ENCODE data around the gene PLXNA3. TPM values are rescaled to one million over a fixed set of nuclear protein-coding genes. Genes with fewer than 3 reads are reported as not detected.

The PLXNA3 gene
- total RNA-seq, 4 donors from 2014 or later: 38.0 to 54.6 (median 48.4) TPM

GRCh38 chrX:154450312-154450711 lies 7.8 kb upstream of the PLXNA3 start:
- no peaks in the 10 kb centered on the region for H3K9me3 ChIP-seq
- peaks cover 0 to 22% (median 0%) of the 10 kb centered on the region in 3 donors for H3K36me3 ChIP-seq
- TF ChIP-seq CTCF (IDR thresholded peaks at IDR 0.05) (no peak), POLR2A (IDR thresholded peaks at IDR 0.05) (no peak)
- H3K27ac ChIP-seq: no peak overlapping the region
- no peaks in the 10 kb centered on the region for H3K27me3 ChIP-seq
- H3K4me3 ChIP-seq: no peak overlapping the region
- H3K4me1 ChIP-seq: peaks cover 0 to under 1% (median 0%) of the 10 kb centered on the region in 4 donors
- DNase-seq: no peak

- no peak overlapping the region for H3K27ac ChIP-seq
- peaks cover 0 to 22% (median 0%) of the 10 kb centered on the region in 3 donors for H3K36me3 ChIP-seq
- no peak overlapping the region for H3K4me3 ChIP-seq
- H3K27me3 ChIP-seq: no peaks in the 10 kb centered on the region
- TF ChIP-seq POLR2A (IDR thresholded peaks at IDR 0.05): no peak
- no peak for TF ChIP-seq CTCF (IDR thresholded peaks at IDR 0.05)
- H3K9me3 ChIP-seq: no peaks in the 10 kb centered on the region
- DNase-seq: no peak
- H3K4me1 ChIP-seq: no peaks in the 10 kb centered on the region
Measured at GRCh38 chrX:154452823-154453222, 5.3 kb upstream of the PLXNA3 start.

- H3K4me3 ChIP-seq: peak overlapping the region; percentile 66 to 72 (median 70)
- peak overlapping the region; percentile 54 to 87 (median 75) for H3K27ac ChIP-seq
- TF ChIP-seq CTCF (IDR thresholded peaks at IDR 0.05): no peak
- TF ChIP-seq POLR2A (IDR thresholded peaks at IDR 0.05): no peak
- H3K4me1 ChIP-seq: peaks cover 0 to 3% (median 2%) of the 10 kb centered on the region in 4 donors
- H3K36me3 ChIP-seq: no peaks in the 10 kb centered on the region
- no peaks in the 10 kb centered on the region for H3K9me3 ChIP-seq
- peak; percentile 67 to 82 (median 70) for DNase-seq
- H3K27me3 ChIP-seq: no peaks in the 10 kb centered on the region
Measured at GRCh38 chrX:154457491-154458115, 478 bp upstream of the PLXNA3 start.

GRCh38 chrX:154458954-154459778 lies 1.1 kb downstream of the PLXNA3 start:
- Histone ChIP-seq H3K4me1 (peaks cover 0 to 3% (median 2%) of the 10 kb centered on the region in 4 donors), H3K27me3 (no peaks in the 10 kb centered on the region), H3K4me3 (peak overlapping the region; percentile 66 to 72 (median 70)), H3K36me3 (no peaks in the 10 kb centered on the region), H3K9me3 (no peaks in the 10 kb centered on the region), H3K27ac (peak overlapping the region in 3 of 4 donors; percentile 72 to 87 (median 78))
- peak in 2 of 3 donors; percentile 63 to 66 for DNase-seq
- TF ChIP-seq CTCF (IDR thresholded peaks at IDR 0.05) (no peak), POLR2A (IDR thresholded peaks at IDR 0.05) (no peak)

GRCh38 chrX:154459832-154460231 lies 1.8 kb downstream of the PLXNA3 start:
- Histone ChIP-seq H3K4me1 (peaks cover 0 to 3% (median 2%) of the 10 kb centered on the region in 4 donors), H3K27me3 (no peaks in the 10 kb centered on the region), H3K4me3 (no peak overlapping the region), H3K36me3 (no peaks in the 10 kb centered on the region), H3K9me3 (no peaks in the 10 kb centered on the region), H3K27ac (peak overlapping the region in 1 of 4 donors; percentile 78)
- TF ChIP-seq POLR2A (IDR thresholded peaks at IDR 0.05): no peak
- TF ChIP-seq CTCF (IDR thresholded peaks at IDR 0.05): no peak
- DNase-seq: no peak

Data from Peyer's patch (tissue), 4 donors.